Measurements from ENCODE around the gene DNAJB4. TPM values are rescaled to one million over a fixed set of nuclear protein-coding genes. Genes with fewer than 3 reads are reported as not detected.
"Not testable (repeated sequence)": the region's sequence is repeated elsewhere in the genome, so short reads cannot be mapped to it uniquely, and the experiment has no call there.

DNAJB4 gene
- polyA plus RNA-seq, 4 donors: 32.3 to 46.3 (median 34.6) TPM

GRCh38 chr1:78060857-78061563, 56.3 kb downstream of the DNAJB4 start:
- DNase-seq (ENCODE audit: low read depth in 4 of 4, low spot score in 3 of 4): no peak

- DNase-seq (ENCODE audit: low read depth in 4 of 4, low spot score in 3 of 4): no peak
Observed at GRCh38 chr1:78061825-78062523, 57.2 kb downstream of the DNAJB4 start.

- DNase-seq (ENCODE audit: low read depth in 4 of 4, low spot score in 3 of 4): not testable (repeated sequence)
Observed at GRCh38 chr1:78064886-78065285, 60.1 kb downstream of the DNAJB4 start.

Other genes starting within 250 kb of the DNAJB4 start
- gene USP33, start 245.1 kb upstream of the DNAJB4 start, polyA plus RNA-seq (ENCODE audit: insufficient read length in 4 of 4): 10 to 100 TPM; 68.7 to 97.7 (median 86.3) TPM
- gene MIGA1, start 225.3 kb upstream of the DNAJB4 start, polyA plus RNA-seq (ENCODE audit: insufficient read length in 4 of 4): 10 to 100 TPM; 19.1 to 25.6 (median 22.7) TPM
- 10 to 100 TPM; 12.1 to 13.0 (median 12.7) TPM for gene NEXN, start 116.3 kb upstream of the DNAJB4 start, polyA plus RNA-seq (ENCODE audit: insufficient read length in 4 of 4)
- gene FUBP1, start 25.9 kb upstream of the DNAJB4 start, polyA plus RNA-seq (ENCODE audit: insufficient read length in 4 of 4): 100 to 1,000 TPM; 273 to 349 (median 347) TPM
- 10 to 100 TPM; 15.4 to 23.5 (median 21.7) TPM for gene GIPC2, start 41.0 kb downstream of the DNAJB4 start, polyA plus RNA-seq (ENCODE audit: insufficient read length in 4 of 4)